GM10847 (cell line): ENCODE measurements around the gene ZNF281.

Source experiments
- POLR2A ChIP-seq: IDR thresholded peaks from 2 replicates; pipeline ENCODE4 v1.6.1; 2011; ENCODE audit not compliant: insufficient read length; ENCODE audit errors: extremely low read depth

Gene ZNF281

DNA sequence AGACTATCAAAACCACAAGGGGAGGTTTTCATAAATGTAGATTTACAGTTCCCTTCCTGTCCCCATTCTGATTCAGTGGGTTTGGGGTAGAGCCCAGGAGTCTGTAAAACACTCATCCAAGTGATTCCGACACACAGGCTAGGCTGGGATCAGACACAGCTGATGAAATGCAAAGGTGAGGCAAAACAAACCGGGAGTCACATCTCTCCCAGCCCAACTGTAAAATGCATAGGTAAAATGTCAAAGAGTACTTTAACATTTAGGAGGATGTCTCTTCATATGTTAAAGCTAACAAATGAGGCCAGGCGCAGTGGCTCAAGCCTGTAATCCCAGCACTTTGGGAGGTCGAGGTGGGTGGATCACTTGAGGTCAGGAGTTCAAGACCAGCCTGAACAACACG is 45.0 kb downstream of the ZNF281 start:
- no peak for TF ChIP-seq POLR2A

DNA sequence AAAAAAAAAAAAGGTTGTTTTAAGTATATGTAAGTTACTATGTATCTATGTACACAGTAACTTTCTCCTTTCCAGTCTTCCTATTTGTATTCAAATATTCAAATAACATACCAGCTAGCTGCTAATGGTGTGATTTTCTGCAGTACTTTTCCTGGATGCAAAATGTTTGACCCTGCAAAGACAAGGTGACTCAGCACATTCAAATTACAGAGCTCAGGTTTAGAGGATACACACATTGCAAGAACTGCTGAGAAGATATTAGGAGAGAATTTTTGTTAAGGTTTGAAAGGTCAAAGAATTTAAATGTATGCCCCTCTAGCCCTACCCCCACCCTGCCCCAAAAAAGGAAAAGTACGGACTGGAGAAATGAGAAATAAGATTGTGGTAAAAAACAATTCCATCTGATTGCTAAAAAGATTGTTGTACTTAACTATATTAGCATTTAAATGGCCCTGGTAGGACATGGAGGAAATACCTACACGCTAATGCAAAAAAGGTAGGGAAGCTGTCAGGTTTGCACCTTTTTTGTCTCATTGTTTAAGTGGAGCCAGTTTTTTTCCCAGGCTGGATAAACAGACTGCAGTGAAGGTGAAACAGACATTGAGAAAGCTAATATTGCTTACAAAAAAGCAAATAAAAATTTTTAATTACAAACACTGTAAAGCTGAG is 45.6 kb downstream of the ZNF281 start:
- TF ChIP-seq POLR2A, result no peak

DNA sequence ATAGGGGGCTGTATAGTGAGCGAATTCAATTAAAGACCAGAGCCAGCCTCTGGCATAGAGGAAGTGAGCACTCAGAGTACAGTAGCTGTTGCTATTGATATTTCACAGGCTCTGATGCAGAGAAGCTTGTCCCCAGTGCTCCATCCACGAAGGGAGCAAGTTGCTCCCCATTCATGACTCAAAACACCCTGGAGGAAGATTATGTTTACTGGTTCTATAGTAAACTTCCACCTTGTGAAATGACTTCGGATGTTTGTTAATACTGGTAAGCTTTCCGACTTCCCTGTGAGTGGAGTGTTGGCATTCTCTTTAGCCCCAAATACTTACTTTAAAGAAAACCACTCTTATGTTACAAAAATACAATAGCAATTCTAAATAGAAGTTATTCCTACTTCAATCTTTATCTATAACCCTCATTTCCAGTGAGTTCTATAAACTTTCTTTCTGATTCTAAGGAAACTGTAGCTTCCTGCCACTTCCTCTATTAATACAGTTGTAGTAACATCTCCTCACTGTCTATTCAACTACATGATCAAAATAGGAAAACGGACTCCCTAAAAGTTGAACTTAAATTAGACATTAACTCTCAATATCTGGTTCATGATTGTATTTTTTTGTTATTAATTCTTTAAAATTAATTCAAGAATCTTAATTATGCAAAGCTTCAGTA is 46.4 kb downstream of the ZNF281 start:
- TF ChIP-seq POLR2A, result no peak

DNA sequence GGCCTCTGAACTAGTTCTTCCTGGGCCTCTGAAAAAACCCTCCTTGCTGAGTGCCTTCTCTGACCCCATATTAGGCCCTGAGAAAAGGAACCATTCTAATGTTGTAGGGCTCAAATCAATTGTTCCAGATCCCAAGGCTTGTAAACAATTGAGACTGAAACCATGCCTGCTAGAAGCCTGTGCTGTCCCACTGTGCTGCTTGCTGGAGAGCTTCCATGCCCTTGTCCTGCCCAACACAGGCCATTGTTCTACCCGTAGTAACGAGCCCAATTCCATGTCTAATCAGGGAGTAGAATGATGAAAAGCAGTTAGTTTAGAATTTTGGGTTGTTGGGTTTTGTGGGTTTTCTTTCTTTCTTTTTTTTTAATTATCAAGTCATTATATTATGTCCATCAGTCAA is 47.4 kb downstream of the ZNF281 start:
- no peak for TF ChIP-seq POLR2A

DNA sequence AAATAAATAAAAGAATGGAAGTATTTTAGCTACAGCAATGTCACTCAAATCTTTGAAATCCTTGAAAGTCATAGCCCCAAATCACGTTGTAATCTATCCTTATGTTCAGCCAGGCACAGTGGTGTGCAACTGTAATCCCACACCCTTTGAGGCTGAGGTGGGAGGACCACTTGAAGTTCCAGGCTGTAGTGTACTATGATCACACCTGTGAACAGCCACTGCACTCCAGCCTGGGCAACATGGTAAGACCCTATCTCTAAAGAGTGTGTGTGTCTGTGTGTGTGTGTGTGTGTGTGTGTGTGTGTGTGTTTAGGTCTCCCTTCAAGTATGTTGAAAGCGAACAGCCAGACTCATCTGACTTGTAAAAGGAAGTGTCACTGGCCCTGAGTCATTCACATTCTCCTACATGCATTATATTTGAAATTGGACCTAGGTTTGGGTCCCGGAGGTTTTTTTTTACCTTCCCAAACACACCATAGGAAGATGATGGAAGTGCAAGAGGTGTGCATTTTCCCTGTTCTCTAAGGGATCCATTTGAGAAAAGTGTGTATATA is 50.1 kb downstream of the ZNF281 start:
- TF ChIP-seq POLR2A, result no peak

DNA sequence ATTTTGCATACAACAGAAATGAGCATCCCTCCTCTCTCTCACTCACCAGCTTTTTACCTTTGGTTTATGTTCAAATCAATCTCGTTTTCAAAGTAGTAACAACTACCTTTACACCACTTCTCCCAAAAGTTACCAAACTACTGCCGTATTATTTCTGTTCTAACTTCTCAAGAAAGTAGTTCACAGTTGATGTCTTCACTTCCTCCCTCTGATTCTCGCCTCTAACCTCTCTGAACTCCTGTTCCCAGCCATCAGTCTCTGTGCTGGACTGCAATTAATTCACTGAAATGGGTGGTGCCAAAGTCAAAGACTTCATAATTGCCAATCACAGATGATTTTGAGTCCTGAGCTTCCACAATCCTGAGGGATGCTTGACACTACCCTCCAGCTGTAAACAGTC is 54.0 kb downstream of the ZNF281 start:
- TF ChIP-seq POLR2A, result no peak
